ENCODE results near the gene NRROS.

DNA sequence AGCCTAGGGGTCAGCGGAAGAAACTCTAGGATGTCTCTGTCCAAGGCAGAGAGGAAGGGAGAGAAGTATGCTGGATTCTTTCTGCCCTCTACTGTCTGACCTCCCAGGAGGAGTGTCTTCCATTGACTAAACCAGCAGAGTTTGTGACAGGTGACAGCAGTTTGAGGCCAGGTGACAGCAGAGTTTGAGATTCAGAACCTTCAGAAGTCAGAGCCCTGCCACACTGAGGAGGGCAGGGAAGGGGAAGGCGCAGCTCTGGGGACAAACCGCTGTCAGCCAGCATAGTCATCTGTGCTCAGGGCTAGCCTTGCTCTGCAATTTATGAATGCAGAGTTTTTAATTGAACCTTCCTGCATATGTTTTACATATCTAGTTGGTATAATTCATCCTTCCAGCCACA lies 12.3 kb downstream of the NRROS start:
- TF ChIP-seq POLR2A (IDR thresholded peaks at IDR 0.05; ENCODE audit: low read length) (no peak), GATA1 (IDR thresholded peaks at IDR 0.05; ENCODE audit: low read depth, low read length) (no peak)
